Activated naive CD8-positive, alpha-beta T cell treated with anti-CD3 and anti-CD28 coated beads, Interleukin-2, amount 50 U/mL, for 24 hours (primary cell): ENCODE data around the gene FILIP1.

ENCODE experiments used
- ATAC-seq: fragments of 150-1000 bp; cut with Tn5 transposase; one replicate; pipeline ENCODE4 v1.10.0; 2021
- DNase-seq: peaks from one replicate; pipeline ENCODE4 v3.0.0; 2021
- H3K27ac Mint-ChIP-seq: one replicate; pipeline ENCODE4 v1.8.0; 2021; ENCODE audit warnings: mild to moderate bottlenecking, mixed read lengths
- H3K27me3 Mint-ChIP-seq: one replicate; pipeline ENCODE4 v1.8.0; 2021; ENCODE audit warnings: mixed read lengths
- H3K36me3 Mint-ChIP-seq: one replicate; pipeline ENCODE4 v1.8.0; 2021; ENCODE audit warnings: low read depth, mixed read lengths
- H3K4me1 Mint-ChIP-seq: one replicate; pipeline ENCODE4 v1.8.0; 2021; ENCODE audit warnings: mixed read lengths
- H3K4me3 Mint-ChIP-seq: one replicate; pipeline ENCODE4 v1.8.0; 2021; ENCODE audit warnings: mild to moderate bottlenecking, moderate library complexity, mixed read lengths
- H3K9me3 Mint-ChIP-seq: one replicate; pipeline ENCODE4 v1.8.0; 2021; ENCODE audit warnings: mixed read lengths

FILIP1 gene

GRCh38 chr6:75243333-75244062 lies 250.1 kb downstream of the FILIP1 start, which contains the start of gene COX7A2:
Gene COX7A2, minus strand, starts transcription at chr6:75243801. Its CDS starts 67 bp downstream, at chr6:75243734.
- Mint-ChIP-seq H3K36me3 (peaks cover 26% of the 10 kb centered on the region), H3K9me3 (no peaks in the 10 kb centered on the region), H3K27me3 (peaks cover 11% of the 10 kb centered on the region), H3K4me1 (peaks cover 44% of the 10 kb centered on the region), H3K27ac (peak within 1 kb of the TSS; percentile 97), H3K4me3 (peak within 1 kb of the TSS; percentile 95)
- ATAC-seq (peak; percentile 99), DNase-seq (peak; percentile 81)
